Measurements from ENCODE around the gene NEDD4L.
"Not testable (repeated sequence)": the region's sequence is repeated elsewhere in the genome, so short reads cannot be mapped to it uniquely, and the experiment has no call there.

NEDD4L gene

DNA sequence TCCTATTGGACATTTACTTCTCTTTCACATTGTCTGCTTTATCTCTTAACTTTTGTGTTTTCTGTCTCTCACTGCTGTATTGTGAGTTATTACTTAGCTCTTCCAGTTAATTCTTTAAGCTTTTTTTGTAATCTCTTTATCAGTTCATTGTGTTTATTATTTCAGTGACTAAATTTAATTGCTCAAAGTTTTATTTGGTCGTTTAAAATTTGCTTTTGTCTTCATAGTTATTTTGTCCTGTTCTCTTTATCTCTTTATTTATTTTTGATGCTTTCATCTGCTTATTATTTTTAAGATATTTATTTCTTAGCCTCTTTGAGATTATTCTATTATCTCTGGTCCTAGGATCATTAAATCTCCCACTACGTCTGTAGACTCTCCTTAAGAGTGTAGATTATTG is 316.3 kb downstream of the NEDD4L start:
- DNase-seq = no peak

DNA sequence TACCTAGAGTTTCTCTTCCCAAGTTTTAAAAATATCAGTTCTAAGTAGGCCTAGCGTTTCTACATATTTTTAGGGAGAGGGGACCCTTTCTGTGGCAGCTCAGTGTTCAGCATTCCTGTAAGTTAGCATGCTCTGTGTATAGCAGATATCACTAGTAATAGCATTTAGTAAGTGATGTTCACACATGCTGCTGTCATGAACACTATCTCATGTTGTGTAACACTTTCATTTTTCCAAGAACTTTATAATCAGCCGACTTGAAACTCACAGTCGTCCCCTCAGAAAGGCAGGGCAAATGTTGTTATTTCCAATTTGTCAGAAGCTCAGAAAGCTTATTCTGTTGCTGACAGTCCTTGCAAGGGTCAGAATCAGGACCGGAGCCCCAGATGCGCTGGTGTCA is 317.2 kb downstream of the NEDD4L start:
- no peak for DNase-seq

DNA sequence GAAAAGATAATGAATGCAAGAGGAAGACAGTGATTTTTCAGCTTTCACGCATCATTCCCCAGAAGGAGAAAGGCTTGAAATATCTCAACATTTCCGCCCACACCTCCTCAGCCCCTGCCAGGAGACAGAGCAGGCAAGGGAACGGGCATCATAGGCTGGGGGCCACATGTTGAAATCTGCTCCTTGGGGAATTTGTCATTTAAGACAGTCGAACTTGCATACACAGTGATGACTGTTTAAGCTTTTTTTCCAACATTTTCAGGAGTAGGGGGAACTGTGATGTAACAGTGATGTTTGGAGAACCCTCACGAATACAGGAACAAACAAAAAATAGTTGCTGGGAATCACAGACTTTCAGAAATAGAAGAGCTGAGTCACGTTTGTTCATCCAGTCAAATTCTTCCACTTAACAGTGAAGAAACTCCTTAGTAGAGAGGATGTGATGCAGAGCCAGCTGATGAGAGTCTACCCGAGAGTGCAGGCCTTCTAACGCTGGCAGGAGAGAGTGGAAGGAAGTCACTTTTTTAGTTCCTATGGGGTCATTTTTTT is 318.1 kb downstream of the NEDD4L start:
- no peak for DNase-seq

DNA sequence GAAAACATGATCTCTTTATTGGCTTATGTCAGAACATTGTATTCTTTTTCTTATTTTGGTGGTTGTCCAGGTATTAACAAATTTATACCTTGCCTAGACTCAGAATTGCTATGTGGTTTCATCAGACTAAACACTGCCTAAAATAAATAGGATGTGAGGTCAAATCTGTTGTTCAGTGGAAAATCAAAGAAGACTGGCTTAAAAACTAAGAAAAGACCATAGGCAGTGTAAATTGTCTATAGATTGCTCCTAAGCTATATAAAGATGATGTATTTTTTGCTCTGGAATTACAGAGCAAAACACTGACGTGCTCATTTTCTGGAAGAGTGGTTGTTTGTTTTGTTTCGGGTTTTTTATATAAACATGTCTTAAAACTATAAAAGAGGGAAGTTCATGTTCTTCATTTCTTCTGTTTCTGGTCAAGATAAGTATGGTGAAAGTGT is 318.8 kb downstream of the NEDD4L start:
- DNase-seq = no peak

DNA sequence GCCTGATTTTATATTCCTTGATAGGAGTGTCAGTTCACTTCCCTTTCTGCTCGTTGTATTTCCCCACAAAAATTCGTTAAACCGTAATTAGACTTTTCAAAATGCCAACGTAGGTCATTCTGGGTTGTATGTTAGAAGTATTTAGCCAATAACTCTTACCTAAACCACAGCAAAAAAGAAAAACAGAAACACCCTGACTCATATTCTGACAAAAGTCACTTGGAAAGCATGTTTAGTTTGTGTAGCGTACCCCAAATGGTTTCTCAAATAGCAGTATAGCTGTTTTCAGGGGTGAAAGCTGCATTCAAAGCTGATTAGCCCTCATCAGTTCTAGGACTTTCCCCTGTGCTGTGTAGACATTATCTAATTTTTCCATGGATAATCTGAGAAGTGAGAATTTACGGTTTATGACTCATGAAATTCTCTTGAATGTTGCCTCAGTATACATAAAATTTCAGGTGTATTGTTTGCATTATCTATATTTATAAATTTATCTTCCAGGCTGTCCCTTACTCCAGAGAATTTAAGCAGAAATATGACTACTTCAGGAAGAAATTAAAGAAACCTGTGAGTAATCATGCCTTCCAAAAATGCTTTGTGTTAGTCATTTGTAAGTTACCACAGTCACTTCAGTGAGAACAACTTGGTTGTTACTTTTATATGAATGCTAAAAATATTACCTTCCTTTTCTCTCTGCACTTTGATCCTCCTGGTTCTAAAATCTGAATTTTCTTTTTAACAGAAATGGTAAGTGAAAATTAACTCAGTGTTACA is 319.9 kb downstream of the NEDD4L start:
- DNase-seq = no peak

DNA sequence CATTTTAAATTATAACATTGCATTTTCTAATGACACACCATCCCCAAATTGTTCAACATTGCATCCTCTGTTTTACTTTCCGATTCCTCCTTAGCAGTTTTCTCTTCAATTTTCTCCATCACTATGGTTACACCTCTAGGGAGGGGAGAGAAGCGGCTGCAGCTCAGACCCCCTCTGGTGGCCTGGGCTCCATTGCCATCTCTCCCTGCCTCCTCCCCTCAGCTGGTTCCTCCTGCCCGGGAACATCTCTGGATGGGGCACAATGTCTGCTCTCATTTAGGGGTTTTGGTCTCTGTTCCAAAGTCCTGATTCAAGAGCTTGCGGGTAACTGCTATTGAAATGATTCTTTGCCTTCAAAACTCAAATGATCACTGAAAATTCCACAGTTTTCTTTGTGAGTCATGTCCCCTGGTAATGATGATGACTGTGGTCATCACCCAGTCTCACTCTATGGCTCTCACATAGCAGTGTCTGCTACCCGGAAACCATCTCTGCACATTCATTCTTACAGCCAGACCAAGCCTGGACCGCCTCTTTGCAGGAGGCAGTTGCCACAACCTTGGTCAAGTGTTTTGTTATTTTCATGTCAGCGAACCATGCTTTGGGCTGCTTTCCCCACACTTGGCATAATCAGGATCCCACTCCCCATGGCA is 321.0 kb downstream of the NEDD4L start:
- DNase-seq = no peak

DNA sequence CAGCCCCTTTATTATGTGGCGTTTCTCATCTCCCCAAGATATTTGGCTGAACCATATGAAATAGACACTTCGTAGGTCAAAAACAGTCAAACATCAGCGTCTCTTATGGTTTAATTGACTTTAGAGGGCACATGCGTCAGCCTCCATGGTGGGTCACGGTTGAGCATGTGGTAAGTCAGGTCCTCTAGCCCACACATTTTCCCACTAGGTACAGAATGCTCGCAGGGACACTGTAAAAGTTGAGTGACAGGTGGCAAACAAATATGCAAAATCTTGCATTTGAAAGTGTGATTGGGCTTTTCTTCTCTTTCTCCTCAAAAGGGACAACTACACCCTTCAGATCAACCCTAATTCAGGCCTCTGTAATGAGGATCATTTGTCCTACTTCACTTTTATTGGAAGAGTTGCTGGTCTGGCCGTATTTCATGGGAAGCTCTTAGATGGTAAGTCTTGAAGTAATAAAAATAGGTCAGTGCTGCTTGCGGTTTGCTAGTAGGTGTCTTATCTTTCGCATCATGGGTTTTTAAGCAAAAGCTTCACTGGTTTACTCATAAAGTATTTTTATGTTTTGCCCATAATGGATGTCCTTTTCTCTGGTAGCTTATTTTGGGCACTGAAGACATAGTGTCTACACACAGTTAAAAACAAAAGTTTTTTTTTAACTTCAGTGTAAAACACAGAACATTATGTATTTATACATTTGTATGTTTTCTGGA is 323.6 kb downstream of the NEDD4L start:
- no peak for DNase-seq

DNA sequence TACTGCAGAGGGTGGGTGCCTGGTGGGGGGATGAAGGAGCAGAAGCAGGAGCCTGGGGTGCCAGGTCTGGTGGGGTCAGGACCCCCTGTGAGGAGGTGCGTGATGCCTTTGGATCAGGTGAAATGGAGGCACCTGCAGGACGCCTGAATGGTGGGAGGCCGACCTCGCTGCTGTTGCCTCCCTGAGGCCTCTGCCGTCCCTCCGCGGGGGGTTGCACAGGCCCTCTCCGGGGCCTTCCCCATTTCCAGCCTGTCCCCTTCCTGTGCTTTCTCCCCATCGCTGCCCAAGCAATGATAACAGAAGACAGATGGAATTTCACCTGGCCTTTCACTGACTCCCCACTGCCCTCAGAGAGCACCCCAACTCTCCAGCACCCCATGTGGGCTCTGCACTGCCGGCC is 325.6 kb downstream of the NEDD4L start:
- no peak for DNase-seq

DNA sequence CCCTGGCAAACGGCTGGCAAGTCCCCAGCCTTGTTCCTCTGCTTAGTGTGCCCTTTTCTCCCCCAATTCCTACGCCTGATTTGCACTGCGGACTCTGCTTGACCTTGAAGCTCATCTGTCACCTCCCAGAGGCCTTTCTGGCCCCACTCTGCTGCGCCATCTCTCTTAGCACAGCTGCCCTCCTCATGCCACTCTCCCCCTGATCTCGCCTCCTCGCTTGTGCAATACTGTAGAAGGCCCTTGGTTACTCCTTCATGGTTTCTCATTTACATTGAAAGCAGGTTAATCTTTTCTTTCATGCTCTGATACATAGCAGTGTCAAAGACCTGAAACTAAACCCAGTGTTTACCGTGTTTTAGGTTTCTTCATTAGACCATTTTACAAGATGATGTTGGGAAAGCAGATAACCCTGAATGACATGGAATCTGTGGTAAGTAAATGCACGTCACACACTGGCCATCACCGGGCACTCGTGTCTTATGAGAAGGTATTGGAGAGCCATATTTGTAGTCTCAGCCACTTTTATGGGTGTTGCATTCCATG is 326.1 kb downstream of the NEDD4L start:
- DNase-seq = no peak

DNA sequence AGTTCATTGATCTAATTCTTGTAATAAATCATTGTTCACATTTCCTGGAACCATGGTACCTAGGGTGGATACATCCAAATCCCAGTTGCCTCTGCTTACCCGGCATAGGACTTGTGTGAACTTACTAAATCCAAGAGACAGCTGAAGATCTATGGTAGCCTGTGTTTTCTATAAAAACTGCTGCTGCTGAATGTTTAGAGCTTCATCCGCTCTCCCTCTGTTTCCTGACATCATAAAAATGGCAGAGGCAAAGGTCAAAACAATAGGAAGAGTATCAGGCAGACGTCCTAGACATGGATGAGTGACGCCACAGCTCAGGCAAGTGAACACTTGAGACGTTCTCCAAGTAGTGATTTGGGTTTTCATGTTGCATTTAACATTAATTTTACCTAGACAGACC is 326.6 kb downstream of the NEDD4L start:
- no peak for DNase-seq

DNA sequence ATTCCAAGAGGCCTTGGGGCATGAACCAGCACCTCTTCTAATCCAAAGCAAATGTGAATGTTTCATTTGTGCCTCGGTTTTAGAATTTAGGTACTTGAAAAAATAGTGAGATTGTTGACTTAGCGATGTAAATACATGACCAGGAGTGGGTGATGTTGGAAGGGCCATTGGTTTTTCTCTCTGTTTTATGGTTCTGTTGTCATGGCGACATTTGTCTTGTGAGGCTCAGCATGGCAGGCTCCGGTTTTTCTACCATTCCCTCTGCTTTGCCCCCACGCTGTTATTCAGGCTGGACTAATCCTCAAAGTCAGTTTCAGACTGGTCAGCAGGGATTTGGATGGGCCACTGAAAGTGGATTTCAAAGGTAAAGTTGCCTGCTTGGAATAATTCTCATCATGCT is 329.5 kb downstream of the NEDD4L start:
- no peak for DNase-seq

DNA sequence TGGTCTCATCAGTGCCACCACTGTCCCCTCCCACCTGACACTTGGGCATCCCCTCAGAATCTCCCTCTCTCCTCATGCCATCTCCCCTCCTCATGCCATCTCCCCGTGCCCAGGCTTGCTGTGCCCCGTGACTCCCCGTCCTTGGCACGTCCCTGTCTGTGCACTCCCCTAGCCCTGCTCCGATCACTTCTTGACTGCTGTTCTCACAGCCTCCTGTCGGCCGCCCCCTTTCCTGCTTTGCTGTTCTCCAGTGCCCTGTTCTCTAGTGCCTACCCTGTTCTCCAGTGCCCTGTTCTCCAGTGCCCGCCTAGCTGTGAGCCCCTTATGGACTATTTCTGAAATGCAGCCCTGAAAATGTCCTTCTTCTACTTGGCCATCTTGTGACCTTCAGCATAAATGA is 331.0 kb downstream of the NEDD4L start:
- DNase-seq = no peak

DNA sequence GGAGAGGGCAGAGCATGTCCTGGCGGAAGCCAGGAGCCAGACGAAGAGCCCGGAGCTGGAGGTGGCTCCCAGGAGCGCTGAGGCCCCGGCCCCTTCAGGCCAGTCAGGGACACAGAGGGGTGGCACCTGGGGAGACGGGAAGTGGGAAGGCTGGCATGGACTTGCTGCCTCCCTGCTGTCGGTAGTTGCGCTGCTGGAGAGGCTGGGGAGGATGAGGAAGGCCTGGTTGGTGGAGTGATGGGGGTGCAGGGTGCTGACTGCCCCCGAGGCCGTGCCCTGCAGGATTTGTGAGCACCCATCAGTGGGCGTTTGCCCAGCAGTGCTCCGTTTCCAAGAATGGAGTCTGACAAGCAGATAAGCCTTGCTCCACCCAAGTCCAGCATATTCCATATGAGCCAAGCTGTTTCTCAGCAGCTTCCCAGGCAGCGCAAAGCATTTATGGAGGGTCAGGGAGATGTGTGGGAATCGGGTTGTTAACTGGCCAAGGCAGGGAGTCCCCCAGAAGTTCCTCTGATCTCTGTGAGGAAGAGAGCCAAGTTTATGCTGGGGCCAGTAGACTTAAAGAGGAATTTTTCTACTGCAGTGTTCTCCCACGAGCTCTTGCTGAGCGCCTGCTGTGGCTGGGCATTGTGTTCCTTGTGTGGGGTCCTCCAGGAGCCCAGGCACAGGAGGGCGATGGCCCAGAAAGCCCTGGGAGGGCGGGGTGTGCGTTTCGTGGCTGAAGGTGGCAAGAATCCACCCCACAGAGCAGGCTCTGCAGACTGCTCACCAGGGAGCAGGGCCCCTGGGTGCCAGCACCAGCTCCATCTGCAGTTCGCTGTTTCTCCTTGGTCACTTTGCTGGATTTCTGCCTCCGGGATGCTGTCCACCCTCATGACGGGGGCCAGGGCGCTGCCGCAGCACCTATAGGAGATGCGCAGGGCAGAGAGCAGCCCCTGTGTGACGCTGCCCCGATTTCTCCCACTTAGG is 334.7 kb downstream of the NEDD4L start:
- DNase-seq = no peak

DNA sequence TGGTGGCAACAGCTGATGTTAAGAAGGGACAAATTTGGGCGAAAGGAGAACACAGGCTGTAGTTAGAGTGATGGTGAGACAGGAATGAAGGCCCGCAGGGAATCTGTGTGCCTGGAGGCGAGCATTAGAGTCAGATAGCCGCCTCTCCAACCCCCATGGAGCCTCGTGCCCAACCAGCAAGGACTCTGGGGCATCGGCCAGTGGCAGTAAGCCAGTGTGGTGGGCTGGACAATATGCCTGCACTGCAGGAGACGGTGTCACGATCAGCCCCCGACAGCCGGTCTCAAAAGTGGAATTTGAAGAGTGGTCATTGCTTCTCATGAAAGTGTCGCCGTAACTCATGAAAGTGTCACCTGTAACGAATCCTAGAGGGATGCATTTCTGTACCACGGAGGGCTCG is 335.4 kb downstream of the NEDD4L start:
- DNase-seq = no peak

DNA sequence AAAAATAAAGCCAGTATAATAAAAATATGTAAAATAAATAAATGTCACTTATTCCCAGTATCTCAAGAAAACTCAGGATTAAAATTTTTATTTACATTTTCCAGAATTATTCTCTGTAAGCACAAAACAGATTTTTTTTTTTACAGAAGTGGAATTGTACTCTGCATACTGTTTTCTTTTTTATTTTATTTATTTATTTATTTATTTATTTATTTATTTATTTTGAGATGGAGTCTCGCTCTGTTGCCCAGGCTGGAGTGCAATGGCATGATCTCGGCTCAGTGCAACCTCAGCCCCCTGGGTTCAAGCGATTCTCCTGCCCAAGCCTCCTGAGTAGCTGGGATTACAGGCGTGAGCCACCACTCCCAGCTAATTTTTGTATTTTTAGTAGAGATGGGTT is 336.1 kb downstream of the NEDD4L start:
- not testable (repeated sequence) for DNase-seq

DNA sequence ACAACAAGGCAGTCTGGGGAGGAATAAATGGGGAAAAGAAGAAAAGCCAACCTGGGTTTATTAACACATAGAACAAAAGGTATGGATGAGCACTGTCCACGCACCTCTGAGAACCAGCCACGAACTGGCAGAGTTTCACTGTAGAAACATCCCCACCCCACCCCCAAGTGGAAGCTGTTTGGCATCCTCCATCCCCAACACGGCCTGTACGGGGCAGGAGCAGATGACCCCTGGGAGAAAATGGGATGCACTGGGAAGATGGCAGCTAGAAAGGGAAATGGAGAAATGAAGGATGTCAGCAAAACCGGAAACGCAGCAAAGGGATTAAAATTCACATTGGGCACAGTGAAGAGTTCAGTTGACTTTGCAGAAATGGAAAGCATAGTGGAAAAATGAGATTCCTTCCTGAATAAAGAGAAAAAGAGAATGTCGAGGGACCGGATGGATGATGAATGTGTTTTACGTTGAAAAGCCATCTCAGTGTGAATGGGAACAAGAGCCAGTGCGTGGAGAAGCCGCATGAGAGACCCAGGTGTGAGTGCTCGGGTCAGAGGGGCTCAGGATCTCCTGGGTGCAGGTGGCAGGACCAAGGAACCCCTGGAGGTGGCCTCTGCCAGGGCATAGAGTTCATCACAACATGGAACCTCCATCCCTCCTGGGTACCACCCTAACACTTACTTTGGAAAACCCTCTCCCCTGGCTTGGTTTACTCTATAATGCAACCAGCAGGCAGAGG is 337.8 kb downstream of the NEDD4L start:
- DNase-seq = no peak

DNA sequence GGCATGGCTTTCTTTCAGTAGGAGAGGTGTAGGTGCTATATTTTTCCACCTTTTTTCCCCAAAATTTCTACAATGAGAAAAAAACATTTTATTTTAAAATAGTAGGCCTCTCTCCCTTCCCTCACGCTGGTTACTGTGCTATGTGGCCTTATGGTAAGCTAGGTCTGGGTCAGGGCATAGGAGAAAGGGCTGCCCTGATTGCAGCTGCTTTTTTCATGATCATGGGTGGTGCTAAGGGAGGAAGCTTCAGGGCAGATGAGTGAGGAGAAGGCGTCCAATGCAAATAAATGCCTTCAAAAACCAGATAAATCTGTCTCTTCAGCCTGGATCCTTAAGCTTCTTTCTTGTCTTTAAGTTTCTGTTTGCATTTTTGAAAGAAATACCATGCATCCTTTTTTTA is 338.4 kb downstream of the NEDD4L start:
- no peak for DNase-seq

DNA sequence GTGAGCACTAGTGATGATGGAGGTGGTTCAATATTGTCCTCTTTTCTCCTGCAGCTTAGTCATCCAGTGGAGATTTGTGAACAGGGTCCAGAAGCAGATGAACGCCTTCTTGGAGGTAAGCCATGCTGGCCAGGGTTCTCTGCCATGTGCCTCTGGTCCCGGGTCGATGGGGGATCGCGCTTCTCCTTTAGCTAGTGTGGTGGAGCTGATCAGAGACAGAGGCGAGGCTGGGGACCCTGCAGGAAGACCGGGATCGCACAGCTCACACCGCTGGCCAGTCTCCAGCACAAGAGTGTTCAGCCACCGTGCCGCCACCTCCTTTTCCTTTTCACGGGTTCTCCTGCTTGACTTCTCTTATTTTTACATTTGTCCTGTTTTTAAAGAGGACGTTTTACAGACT is 341.4 kb downstream of the NEDD4L start:
- no peak for DNase-seq

DNA sequence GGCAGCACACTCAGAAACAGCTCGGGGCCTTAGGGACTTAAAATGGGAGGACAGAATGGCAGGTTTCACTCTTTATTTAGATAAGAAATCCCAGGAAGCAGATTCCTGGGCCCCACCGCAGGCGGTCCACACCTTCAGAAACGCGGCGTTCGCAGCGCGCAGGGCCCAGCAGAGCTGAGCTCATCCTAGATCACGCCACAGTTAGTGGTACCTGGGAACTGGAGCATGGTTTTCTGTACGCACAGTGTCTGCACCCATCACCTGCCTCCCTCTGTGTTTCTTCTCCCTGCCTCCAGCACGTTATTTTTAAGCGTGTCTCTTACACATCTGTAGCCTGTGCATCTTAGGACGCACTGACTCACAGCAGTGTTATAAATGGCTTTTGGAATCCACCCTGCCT is 342.8 kb downstream of the NEDD4L start:
- DNase-seq = no peak

DNA sequence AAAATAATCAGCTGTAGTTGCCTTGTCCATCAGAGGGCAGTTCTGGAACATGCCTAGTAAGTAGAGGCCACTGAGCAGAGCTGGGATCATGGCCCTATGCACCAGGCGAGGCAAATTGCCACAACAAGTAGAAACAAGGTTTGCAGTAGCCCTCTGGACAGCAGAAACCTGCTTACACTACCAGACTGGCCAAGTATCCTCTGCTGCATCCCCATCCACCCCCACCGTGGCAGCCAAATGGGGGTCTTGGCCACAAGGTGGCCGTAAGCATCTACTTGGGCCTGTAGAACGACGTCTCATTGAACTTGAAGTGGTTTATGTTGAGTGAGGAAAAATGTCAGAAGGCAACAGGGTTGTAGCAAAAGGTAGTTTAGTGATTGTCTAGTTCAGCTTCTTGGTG is 343.7 kb downstream of the NEDD4L start:
- no peak for DNase-seq

DNA sequence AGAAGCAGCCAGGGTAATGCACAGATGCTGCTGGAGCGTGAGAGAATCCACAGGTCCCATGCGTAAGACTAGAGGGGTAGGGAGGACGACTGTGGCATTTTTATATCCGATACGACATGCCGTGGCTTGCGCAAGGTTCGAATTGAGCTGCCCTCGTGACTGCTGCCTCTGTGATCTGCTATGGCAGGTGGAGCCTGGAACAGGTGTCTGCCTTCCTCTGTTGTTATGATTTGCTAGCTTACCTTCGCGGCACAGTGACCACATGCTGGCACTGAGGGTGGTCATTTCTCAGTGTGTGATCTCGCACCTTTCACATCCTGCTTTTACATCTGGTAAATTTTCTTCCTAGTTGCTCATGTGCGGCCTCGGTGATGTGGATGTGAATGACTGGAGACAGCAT is 344.7 kb downstream of the NEDD4L start:
- no peak for DNase-seq

DNA sequence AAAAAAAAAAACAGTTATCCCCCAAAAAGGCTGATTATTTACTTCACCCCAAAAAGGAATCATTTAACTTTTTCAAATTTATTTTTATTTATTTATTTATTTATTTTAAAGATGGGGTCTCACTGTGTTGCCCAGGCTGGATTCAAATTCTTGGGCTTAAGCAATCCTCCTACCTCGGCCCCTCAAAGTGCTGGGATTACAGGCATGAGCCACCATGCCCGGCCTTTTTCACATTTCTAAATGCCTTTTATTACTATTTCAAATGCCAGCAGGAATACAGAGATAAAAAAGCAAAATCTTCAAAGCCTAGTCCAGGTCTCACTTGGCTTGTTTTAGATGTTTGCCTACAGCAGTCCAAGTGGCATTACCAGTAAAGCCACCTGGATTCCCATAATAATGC is 345.7 kb downstream of the NEDD4L start:
- no peak for DNase-seq

Measured in AML-193 (cell line).